GM18502 (cell line): ENCODE data around the gene ERCC1.

Source experiments
- ATAC-seq: cut with Tn5 transposase; IDR thresholded peaks from one replicate; pipeline ENCODE4 v1.9.1; 2021; ENCODE audit warnings: mild to moderate bottlenecking; ENCODE audit not compliant: unreplicated experiment, poor library complexity

ERCC1 gene

GRCh38 chr19:45456500-45456815, 32.7 kb upstream of the ERCC1 start:
- ATAC-seq: no peak

GRCh38 chr19:45455707-45456499, 32.2 kb upstream of the ERCC1 start:
- no peak for ATAC-seq

- ATAC-seq: no peak
Observed at GRCh38 chr19:45451850-45452387, 28.2 kb upstream of the ERCC1 start.

- ATAC-seq: peak; percentile 23
Observed at GRCh38 chr19:45451131-45451849, 27.6 kb upstream of the ERCC1 start.

- ATAC-seq: no peak
Observed at GRCh38 chr19:45450012-45450333, 26.3 kb upstream of the ERCC1 start.

GRCh38 chr19:45448887-45449299, 25.2 kb upstream of the ERCC1 start:
- ATAC-seq: no peak

DNA sequence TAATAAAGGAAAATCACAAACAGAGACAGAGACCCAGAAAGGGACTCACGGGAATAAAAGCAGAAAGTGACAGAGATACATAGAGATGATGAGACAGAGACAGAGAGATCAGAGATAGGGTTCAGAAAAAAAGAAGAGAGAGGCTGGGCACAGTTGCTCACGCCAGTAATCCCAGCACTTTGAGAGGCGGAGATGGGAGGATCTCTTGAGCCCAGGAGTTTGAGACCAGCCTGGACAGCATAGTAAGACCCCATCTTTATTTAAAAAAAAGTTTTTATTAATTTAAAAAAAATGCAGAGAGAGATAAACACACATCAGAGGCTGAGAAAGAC, 24.7 kb upstream of the ERCC1 start:
- ATAC-seq: no peak

GRCh38 chr19:45446944-45447343, 23.2 kb upstream of the ERCC1 start:
- no peak for ATAC-seq

DNA sequence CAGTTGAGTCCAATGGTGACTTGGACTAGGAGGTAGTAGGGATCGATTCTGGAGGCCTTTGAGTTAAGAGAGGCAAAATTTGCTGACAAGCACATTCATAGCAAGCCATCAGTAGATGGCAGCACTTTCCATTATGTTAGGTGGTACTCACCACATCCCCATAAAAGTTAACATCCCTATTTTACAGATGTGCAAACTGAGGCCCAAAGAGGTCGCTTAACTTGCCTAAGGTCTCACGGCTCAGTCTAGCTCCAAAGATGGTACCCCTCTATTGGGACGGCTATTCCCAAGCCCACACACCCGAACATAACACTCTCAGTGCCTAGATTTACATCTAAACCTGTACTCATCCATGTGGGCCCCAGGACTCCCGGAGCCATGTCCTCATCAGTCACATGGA, 22.6 kb upstream of the ERCC1 start:
- no peak for ATAC-seq

GRCh38 chr19:45445139-45445538, 21.4 kb upstream of the ERCC1 start:
- no peak for ATAC-seq

GRCh38 chr19:45444318-45445041, 20.8 kb upstream of the ERCC1 start:
- peak; percentile 40 for ATAC-seq

- no peak for ATAC-seq
Observed at GRCh38 chr19:45443462-45444317, 20.0 kb upstream of the ERCC1 start.

- no peak for ATAC-seq
Observed at GRCh38 chr19:45442778-45443461, 19.2 kb upstream of the ERCC1 start.

DNA sequence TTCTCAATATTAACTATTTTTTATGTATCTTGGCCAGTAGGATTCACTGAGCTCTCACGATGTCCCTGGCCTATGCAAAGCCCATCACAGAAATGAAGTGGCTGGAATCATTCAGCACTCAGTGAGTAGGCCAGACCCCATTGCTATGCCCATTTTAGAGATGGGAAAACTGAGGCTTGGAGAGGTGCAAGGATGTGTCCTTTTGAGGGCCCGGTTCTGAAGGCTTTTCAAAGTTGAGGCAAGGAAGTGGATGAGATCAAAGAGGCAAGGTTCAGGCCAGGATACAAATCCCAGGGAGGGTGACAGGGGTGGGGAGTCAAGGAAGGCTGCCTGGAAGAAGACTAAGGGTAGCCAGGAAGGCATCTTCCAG, 18.7 kb upstream of the ERCC1 start:
- no peak for ATAC-seq

DNA sequence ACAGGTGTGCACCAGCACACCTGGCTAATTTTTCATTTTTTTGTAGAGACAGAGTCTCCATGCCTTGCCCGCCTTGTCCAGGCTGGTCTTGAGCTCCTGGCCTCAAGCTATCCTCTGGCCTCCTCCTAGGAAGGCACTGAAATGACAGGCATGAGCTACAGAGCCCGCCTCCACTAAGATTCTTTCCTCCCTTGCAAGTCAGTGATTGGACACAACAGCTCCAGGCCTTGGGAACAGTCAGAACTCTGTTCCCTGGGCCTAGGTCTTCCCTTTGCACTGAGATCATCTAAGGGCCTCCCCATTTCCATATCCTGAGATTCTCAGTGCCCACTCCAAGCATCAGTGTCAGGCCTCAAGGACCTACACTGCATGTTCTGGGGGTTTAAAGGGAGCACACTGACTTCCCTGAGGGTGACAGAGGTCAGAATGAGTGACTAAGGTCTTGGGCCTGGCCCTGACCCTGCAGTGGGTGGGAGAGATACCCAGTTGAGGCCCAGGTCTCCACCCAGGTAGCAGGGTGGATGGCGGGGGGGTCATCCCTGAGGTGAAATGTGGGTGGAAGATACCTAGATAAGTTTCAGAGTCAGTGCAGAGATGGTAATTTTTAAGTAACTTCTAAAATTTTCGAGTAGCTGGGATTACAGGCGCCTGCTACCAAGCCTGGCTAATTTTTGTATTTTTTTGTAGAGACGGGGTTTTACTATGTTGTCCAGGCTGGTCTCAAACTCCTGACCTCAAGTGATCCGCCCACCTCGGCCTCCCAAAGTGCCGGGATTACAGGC, 17.3 kb upstream of the ERCC1 start:
- no peak for ATAC-seq

DNA sequence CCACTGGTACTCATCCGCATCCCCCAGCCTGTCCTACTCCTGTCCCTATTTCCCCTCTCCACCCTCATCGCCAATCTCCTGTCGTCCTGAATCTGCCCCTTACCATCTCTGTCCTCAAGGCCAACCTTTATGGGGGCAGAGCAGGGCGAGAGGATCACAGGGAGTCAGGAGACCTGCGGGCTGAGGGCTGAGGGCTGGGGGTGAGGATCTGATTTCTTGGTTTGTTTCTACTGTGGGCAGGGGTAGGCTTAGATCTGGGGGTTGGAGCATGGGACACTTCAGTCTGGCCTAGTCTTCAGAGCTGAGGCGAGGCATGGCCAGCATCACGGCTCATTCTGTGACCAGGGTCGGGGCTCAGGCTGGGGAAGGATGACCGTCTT, 16.5 kb upstream of the ERCC1 start:
- no peak for ATAC-seq

DNA sequence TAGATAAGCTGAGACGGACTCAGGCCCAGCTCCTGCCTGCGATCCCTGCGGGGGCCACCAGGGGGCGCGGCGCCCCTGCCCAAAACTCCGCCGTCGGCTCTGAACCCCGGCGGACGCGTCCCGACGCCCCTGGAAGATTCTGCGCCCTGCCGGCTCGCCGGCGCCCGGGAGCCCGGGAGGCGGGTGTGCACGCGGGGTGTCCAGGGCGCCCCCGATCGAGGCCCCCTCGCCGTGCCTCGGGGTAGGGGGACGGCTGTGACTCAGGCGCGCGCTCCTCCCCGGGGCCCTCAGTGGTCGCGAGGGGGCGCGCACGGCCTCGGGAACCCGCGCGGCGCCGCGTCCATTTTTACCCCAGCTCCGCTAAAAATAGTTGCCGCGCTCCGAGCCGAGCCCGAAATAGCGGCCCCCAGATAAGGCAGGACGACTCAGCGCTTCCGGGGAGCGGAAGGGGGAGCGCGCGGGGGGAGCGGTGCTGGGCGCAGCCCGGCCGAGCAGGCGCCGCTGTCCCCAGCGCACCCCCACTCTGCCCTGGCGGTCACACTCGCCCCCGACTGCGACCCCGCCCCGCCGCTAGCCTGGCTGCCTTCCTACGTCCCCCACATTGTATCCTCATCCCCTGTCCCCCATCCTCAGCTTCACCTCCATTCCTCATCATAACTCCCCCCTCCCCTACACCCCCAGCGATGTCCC, 16.0 kb upstream of the ERCC1 start:
- peak; percentile 61 for ATAC-seq

DNA sequence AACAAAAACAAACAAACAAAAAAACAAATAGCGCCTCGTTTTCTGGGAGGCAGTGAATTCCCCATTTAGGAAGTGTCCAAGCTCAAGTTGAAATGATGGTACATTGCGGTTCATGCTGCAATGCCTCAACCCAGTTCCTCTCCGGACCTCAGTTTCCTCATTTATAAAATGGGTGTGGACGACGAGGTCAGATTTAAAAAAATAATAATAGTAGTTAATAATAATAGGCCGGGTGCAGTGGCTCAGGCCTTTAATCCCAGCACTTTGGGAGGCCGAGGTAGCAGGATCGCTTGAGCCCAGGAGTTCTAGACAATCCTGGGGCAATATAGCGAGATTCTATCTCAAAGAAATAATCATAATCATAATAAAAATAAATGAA, 15.5 kb upstream of the ERCC1 start:
- ATAC-seq: no peak

GRCh38 chr19:45437328-45437727, 13.6 kb upstream of the ERCC1 start:
- no peak for ATAC-seq
